ENCODE measurements around the gene ZNF407. TPM values are rescaled to one million over a fixed set of nuclear protein-coding genes. Genes with fewer than 3 reads are reported as not detected.
"Not testable (repeated sequence)": the region's sequence is repeated elsewhere in the genome, so short reads cannot be mapped to it uniquely, and the experiment has no call there.

Gene ZNF407
- total and polyA plus RNA-seq, 2 donors from 2014 or later: 2.5 to 17.8 TPM

- H3K9me3 ChIP-seq (ENCODE audit: control insufficient read depth in 2 of 3, insufficient read depth in 1 of 3, low read length in 3 of 3); H3K27me3 ChIP-seq (ENCODE audit: control insufficient read depth, insufficient read depth, low read length); H3K4me3 ChIP-seq (ENCODE audit: low read length in 3 of 3); H3K4me1 ChIP-seq (ENCODE audit: control insufficient read depth in 2 of 3, insufficient read depth in 2 of 3, low read depth in 1 of 3, low read length in 3 of 3); DNase-seq; FAIRE-seq; H3K27ac ChIP-seq (ENCODE audit: low read depth in 2 of 2, low read length in 2 of 2); H3K36me3 ChIP-seq (ENCODE audit: control insufficient read depth in 2 of 3, insufficient read depth in 3 of 3, low read length in 3 of 3); H3K9ac ChIP-seq (ENCODE audit: low read length in 3 of 3); intact Hi-C loops (cut with DNase I): not testable (repeated sequence)
Measured at GRCh38 chr18:74565993-74566392, 31.7 kb upstream of the ZNF407 start.

- Histone ChIP-seq H3K4me3 (ENCODE audit: low read length in 3 of 3) (no peak overlapping the region), H3K9me3 (ENCODE audit: control insufficient read depth in 2 of 3, insufficient read depth in 1 of 3, low read length in 3 of 3) (no peaks in the 10 kb centered on the region), H3K27me3 (ENCODE audit: control insufficient read depth, insufficient read depth, low read length) (no peaks in the 10 kb centered on the region), H3K4me1 (ENCODE audit: control insufficient read depth in 2 of 3, insufficient read depth in 2 of 3, low read depth in 1 of 3, low read length in 3 of 3) (no peaks in the 10 kb centered on the region), H3K27ac (ENCODE audit: low read depth in 2 of 2, low read length in 2 of 2) (no peak overlapping the region), H3K9ac (ENCODE audit: low read length in 3 of 3) (no peak overlapping the region), H3K36me3 (ENCODE audit: control insufficient read depth in 2 of 3, insufficient read depth in 3 of 3, low read length in 3 of 3) (no peaks in the 10 kb centered on the region)
- DNase-seq (no peak), FAIRE-seq (no peak)
- TF ChIP-seq CTCF (IDR thresholded peaks at IDR 0.05; ENCODE audit: borderline replicate concordance, extremely low read depth, insufficient read depth): no peak
- intact Hi-C loops (cut with DNase I): no loop called here
Measured at GRCh38 chr18:74567822-74568221, 29.8 kb upstream of the ZNF407 start.

- intact Hi-C loops (cut with DNase I): no loop called here
- no peak overlapping the region for H3K27ac ChIP-seq (ENCODE audit: low read depth in 2 of 2, low read length in 2 of 2)
- H3K9me3 ChIP-seq (ENCODE audit: control insufficient read depth in 2 of 3, insufficient read depth in 1 of 3, low read length in 3 of 3): no peaks in the 10 kb centered on the region
- H3K27me3 ChIP-seq (ENCODE audit: control insufficient read depth, insufficient read depth, low read length): no peaks in the 10 kb centered on the region
- no peak overlapping the region for H3K9ac ChIP-seq (ENCODE audit: low read length in 3 of 3)
- no peak overlapping the region for H3K4me3 ChIP-seq (ENCODE audit: low read length in 3 of 3)
- TF ChIP-seq CTCF (IDR thresholded peaks at IDR 0.05; ENCODE audit: borderline replicate concordance, extremely low read depth, insufficient read depth): no peak
- no peaks in the 10 kb centered on the region for H3K36me3 ChIP-seq (ENCODE audit: control insufficient read depth in 2 of 3, insufficient read depth in 3 of 3, low read length in 3 of 3)
- no peak for FAIRE-seq
- no peak for DNase-seq
- H3K4me1 ChIP-seq (ENCODE audit: control insufficient read depth in 2 of 3, insufficient read depth in 2 of 3, low read depth in 1 of 3, low read length in 3 of 3): no peaks in the 10 kb centered on the region
Measured at GRCh38 chr18:74569401-74569800, 28.3 kb upstream of the ZNF407 start.

- Histone ChIP-seq H3K4me3 (ENCODE audit: low read length in 3 of 3) (no peak overlapping the region), H3K9me3 (ENCODE audit: control insufficient read depth in 2 of 3, insufficient read depth in 1 of 3, low read length in 3 of 3) (no peaks in the 10 kb centered on the region), H3K9ac (ENCODE audit: low read length in 3 of 3) (no peak overlapping the region), H3K27ac (ENCODE audit: low read depth in 2 of 2, low read length in 2 of 2) (no peak overlapping the region), H3K36me3 (ENCODE audit: control insufficient read depth in 2 of 3, insufficient read depth in 3 of 3, low read length in 3 of 3) (no peaks in the 10 kb centered on the region), H3K4me1 (ENCODE audit: control insufficient read depth in 2 of 3, insufficient read depth in 2 of 3, low read depth in 1 of 3, low read length in 3 of 3) (no peaks in the 10 kb centered on the region), H3K27me3 (ENCODE audit: control insufficient read depth, insufficient read depth, low read length) (no peaks in the 10 kb centered on the region)
- TF ChIP-seq CTCF (IDR thresholded peaks at IDR 0.05; ENCODE audit: borderline replicate concordance, extremely low read depth, insufficient read depth): no peak
- FAIRE-seq (no peak), DNase-seq (no peak)
- intact Hi-C loops (cut with DNase I): no loop called here
Measured at GRCh38 chr18:74570266-74570665, 27.4 kb upstream of the ZNF407 start.
